ENCODE measurements around the gene BDKRB2.

BDKRB2 gene

DNA sequence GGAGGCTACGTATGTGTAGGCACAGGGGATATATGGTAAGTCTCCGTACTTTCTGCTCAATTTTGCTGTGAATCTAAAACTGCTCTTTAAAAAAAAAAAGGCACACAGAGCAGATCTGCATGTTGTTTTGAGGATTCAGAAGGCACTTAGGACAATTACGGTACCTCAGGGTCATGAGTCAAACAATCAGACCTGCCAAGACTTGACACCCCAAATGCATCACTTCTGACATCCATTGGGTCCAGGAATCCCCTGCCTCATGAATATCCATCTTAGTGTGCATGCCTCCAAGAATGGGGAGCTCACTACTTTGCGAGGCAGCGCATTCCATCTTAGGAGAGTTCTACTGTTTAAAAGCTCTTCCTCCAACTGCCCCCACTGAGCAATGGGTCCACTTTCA lies 3.0 kb downstream of the BDKRB2 start:
- TF ChIP-seq, protein P1, sequence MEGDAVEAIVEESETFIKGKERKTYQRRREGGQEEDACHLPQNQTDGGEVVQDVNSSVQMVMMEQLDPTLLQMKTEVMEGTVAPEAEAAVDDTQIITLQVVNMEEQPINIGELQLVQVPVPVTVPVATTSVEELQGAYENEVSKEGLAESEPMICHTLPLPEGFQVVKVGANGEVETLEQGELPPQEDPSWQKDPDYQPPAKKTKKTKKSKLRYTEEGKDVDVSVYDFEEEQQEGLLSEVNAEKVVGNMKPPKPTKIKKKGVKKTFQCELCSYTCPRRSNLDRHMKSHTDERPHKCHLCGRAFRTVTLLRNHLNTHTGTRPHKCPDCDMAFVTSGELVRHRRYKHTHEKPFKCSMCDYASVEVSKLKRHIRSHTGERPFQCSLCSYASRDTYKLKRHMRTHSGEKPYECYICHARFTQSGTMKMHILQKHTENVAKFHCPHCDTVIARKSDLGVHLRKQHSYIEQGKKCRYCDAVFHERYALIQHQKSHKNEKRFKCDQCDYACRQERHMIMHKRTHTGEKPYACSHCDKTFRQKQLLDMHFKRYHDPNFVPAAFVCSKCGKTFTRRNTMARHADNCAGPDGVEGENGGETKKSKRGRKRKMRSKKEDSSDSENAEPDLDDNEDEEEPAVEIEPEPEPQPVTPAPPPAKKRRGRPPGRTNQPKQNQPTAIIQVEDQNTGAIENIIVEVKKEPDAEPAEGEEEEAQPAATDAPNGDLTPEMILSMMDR (IDR thresholded peaks at IDR 0.05; ENCODE audit: extremely low read depth, missing control alignments) = no peak
- no peak for DNase-seq (ENCODE audit: low spot score)

DNA sequence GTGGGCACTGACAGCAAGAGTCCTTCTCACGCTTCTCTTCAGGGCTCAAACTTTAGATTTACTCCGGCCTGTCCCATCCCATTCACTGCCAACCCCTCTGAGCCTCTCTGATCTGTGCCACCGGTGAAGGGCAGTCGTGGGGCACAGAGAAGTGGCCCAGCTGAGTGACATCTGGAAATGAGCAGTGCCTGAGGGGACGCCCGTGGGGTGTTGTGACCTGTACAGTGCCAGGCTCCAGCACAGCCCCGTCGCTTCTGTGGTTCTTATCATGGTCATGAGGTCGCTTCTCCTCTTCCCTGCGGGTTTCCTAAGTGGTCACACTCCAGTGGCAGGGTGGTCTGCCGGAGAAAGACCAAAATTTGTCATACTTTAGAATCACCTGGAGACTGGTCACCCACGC lies 4.1 kb downstream of the BDKRB2 start:
- DNase-seq (ENCODE audit: low spot score) = no peak

DNA sequence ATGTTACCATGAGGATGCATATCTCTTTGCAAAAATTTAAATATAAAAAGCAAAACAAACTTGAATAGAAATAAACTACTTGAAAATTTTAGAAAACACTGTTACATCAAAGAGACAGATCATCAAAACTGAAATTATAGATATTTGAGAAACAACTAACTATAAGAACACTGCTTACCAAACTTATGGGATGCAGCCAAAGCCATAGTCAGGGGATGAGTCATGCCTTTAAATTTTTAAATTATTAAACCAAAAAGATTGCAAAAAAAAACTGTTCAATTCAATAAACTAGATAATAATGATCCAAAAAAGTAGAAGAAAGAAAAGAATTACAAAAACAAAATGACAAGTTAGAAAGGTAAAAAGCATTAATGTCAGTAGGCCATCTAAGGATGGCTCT lies 7.5 kb downstream of the BDKRB2 start:
- TF ChIP-seq, protein P1 (IDR thresholded peaks at IDR 0.05; ENCODE audit: extremely low read depth, missing control alignments) = no peak
- DNase-seq (ENCODE audit: low spot score) = no peak

More for the DNA sequence above, 4.1 kb downstream of the BDKRB2 start:
- TF ChIP-seq, protein P1 (IDR thresholded peaks at IDR 0.05; ENCODE audit: extremely low read depth, missing control alignments) = no peak

DNA sequence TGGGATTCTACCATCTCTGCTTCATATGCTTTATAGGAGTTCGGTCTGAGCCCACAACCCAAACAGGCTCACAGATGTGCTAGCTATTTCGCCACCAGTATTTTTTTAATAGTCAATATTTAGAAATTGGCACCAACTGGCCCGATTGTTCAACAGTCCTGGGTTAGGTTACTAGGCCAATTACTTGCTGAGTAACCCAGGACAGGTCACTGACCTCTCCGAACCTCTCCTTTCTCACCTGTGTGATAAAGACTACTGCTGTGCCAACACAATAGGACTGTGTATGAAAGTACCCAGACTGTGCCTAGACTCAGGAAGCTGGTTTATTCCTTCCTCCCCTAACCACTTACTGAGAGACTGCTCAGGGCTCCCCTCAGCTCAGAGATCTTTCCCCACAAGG lies 8.3 kb downstream of the BDKRB2 start:
- TF ChIP-seq, protein P1 (IDR thresholded peaks at IDR 0.05; ENCODE audit: extremely low read depth, missing control alignments) = no peak
- no peak for DNase-seq (ENCODE audit: low spot score)

DNA sequence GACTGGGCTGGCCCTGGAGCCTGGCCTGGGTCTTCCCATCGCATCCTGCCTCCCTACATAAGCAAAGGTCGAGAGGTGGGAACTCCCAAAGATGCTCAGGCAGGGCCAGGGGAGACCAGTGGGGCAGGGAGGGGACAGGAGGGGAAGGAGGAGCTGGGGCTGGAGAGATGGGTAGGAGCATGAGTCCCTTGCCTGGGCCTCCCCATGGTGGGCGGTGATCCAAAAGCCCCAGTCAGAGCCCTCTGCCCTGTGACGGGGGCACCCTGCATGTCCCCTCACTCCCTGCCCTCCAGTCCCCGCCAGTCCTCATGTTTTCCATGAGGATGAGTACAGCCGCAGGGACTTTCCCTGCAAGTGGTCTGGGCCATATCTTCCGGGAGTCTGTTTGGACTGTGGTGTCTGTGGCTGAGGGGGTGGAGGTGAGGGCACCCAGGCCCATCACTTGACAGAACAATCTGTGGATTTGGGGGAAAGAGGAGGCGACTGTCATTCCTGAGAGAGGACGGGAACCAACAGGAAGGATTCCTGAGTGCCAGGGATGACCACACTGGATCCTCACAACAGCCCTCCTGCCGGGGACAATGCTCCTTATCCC lies 9.3 kb downstream of the BDKRB2 start:
- TF ChIP-seq, protein P1 (IDR thresholded peaks at IDR 0.05; ENCODE audit: extremely low read depth, missing control alignments) = no peak
- DNase-seq (ENCODE audit: low spot score) = no peak

DNA sequence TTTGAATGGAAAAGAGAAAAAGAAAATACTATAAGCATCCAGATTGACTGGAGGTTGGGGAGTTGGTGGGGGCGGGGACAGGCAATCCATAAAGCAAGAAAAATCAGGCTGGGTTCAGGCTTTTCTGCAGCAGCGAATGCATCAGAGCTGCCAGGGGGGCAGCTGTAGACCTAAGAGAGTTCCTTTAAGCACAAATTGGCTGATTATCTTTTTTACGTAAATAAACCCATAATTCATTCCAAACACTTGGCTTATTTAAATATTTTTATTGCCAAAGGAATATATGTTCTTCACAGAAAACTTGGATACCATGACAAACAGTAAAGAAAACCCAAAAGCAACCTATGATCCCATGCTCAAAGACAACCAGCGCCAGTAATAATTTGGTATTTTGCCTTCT lies 10.2 kb downstream of the BDKRB2 start:
- TF ChIP-seq, protein P1 (IDR thresholded peaks at IDR 0.05; ENCODE audit: extremely low read depth, missing control alignments) = no peak

DNA sequence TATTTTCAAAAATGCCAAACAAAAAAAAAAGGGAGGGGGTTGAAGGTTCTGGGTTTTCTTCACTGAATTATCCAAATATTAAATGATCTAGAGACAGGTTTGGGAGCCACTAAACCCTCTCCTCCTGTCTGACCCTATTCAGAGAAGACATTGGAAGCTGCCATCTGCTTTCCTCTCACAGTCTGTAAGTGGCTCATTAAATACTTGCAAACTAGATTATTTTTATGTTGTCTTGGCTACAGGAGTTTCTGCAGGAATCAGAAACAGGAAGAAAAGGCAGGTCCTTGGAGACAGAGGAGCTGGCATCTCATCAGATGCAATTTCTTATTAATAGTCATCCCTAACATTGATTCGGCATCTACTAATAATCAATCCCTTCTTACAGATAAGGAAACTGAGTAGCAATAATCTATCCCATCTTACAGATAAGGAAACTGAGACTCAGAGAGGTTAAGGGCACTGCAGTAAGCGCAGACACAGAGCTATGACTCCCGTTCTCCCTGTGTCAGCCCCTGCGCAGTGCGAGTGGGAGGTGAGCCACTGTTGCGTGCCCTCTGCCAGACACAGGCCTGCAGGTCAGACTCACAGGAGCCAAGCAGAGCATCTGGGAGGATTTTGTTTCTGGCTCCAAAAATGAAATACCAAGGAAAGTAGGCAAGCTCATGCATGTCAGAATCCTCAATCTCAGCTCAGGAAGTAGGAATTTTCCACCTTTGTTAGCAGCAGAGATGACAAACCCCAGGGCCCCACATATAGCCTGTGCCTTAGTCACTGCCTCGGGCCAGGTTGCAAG lies 11.0 kb downstream of the BDKRB2 start:
- no peak for DNase-seq (ENCODE audit: low spot score)
- TF ChIP-seq, protein P1 (IDR thresholded peaks at IDR 0.05; ENCODE audit: extremely low read depth, missing control alignments) = no peak

More for the DNA sequence above, 10.2 kb downstream of the BDKRB2 start:
- no peak for DNase-seq (ENCODE audit: low spot score)

Measured in GM20000 (cell line).